K562 (cell line): Measurements from ENCODE around the gene CCDC148. TPM values are rescaled to one million over a fixed set of nuclear protein-coding genes. Genes with fewer than 3 reads are reported as not detected.

Experiments
- AFF4 ChIP-seq: sonication (generic); formaldehyde crosslinking; IDR thresholded peaks from 2 replicates; pipeline ENCODE4 v1.8.0; 2023; ENCODE audit warnings: mild to moderate bottlenecking, missing genetic modification reagents
- CTCFL ChIP-seq: IDR thresholded peaks from 2 replicates; pipeline ENCODE4 v1.6.1; 2011; ENCODE audit warnings: borderline replicate concordance, low read depth, mild to moderate bottlenecking, moderate library complexity, low read length; ENCODE audit not compliant: insufficient read depth, poor library complexity, severe bottlenecking
- ELK3 ChIP-seq: fragments of 450-650 bp; formaldehyde crosslinking; IDR thresholded peaks from 2 replicates; pipeline ENCODE4 v1.4.0; 2020; ENCODE audit warnings: mild to moderate bottlenecking
- HNRNPLL ChIP-seq: fragments of 200-400 bp; formaldehyde crosslinking; IDR thresholded peaks from 2 replicates; pipeline ENCODE4 v1.6.1; 2017; ENCODE audit warnings: low read length, low read depth, mild to moderate bottlenecking; ENCODE audit not compliant: poor library complexity, severe bottlenecking
- IRF1 ChIP-seq: sonication (generic); formaldehyde crosslinking; IDR thresholded peaks from 2 replicates; pipeline ENCODE4 v1.8.0; 2022; ENCODE audit warnings: missing genetic modification reagents, mild to moderate bottlenecking, borderline replicate concordance
- KAT8 ChIP-seq: fragments of 450-650 bp; IDR thresholded peaks from 2 replicates; pipeline ENCODE4 v1.6.1; 2016; ENCODE audit warnings: low read depth, mild to moderate bottlenecking
- MAX ChIP-seq: sonication (generic); formaldehyde crosslinking; IDR thresholded peaks from 2 replicates; pipeline ENCODE4 v1.9.0; 2022; ENCODE audit warnings: mild to moderate bottlenecking, missing genetic modification reagents
- MTA2 ChIP-seq: fragments of 450-650 bp; IDR thresholded peaks from 2 replicates; pipeline ENCODE4 v1.6.1; 2016; ENCODE audit warnings: low read depth
- NCOR1 ChIP-seq: fragments of 450-650 bp; IDR thresholded peaks from 2 replicates; pipeline ENCODE4 v1.6.1; 2016; ENCODE audit warnings: mild to moderate bottlenecking, moderate library complexity
- POLR2A ChIP-seq: fragments of 450-650 bp; conservative IDR thresholded peaks from 2 replicates; pipeline ENCODE4 v1.6.1; 2016
- POLR2H ChIP-seq: IDR thresholded peaks from 2 replicates; pipeline ENCODE4 v1.6.1; 2016; ENCODE audit warnings: missing genetic modification characterization, low read depth, mild to moderate bottlenecking, control low read depth, missing compliant biosample characterization, moderate library complexity
- SP2 ChIP-seq: IDR thresholded peaks from 2 replicates; pipeline ENCODE4 v1.6.1; 2011; ENCODE audit warnings: mild to moderate bottlenecking, low read depth, low read length, moderate library complexity; ENCODE audit not compliant: poor library complexity, severe bottlenecking; ENCODE audit errors: extremely low read depth
- ZBTB17 ChIP-seq: fragments of 450-650 bp; formaldehyde crosslinking; IDR thresholded peaks from 2 replicates; pipeline ENCODE4 v1.4.0; 2020; ENCODE audit warnings: mild to moderate bottlenecking
- ZNF445 ChIP-seq: fragments of 250-450 bp; sonication (Bioruptor Pico); IDR thresholded peaks from 2 replicates; pipeline ENCODE4 v1.4.0; 2020; ENCODE audit warnings: low read depth, mild to moderate bottlenecking, moderate library complexity
- ZNF639 ChIP-seq, 2 experiments: fragments of 200-800 bp in 1 of 2; sonication (Bioruptor generic) in 1 of 2; sonication (generic) in 1 of 2; formaldehyde crosslinking in 1 of 2; IDR thresholded peaks in 1 of 2; conservative IDR thresholded peaks in 1 of 2; 2 replicates each; pipeline versions ENCODE4 v1.5.0 to v1.6.1; 2016 to 2020; ENCODE audit warnings: missing compliant biosample characterization in 1 of 2, missing genetic modification characterization in 1 of 2, missing genetic modification reagents in 1 of 2
- polyA plus RNA-seq, 8 experiments: library from polyadenylated mRNA; depleted of rRNA in 4 of 8; stranded (reverse) in 5 of 8; unstranded in 3 of 8; fragments of >200 nt; fragmentation: Nextera tagmentation in 2 of 8; fragmentation: Illumina TruSeq in 1 of 8; extraction: Ambion mirVana in 2 of 8; extraction: Trizol in 1 of 8; gene quantifications; 2 replicates each; pipeline versions ENCODE4 v1.2.1 to v1.2.3, GENCODE V29; 2011 to 2014; ENCODE audit warnings: inconsistent platforms in 1 of 8, missing spikeins in 1 of 8
- total RNA-seq, 7 experiments: library from RNA; depleted of rRNA in 6 of 7; stranded (reverse); fragments of >200 nt in 6 of 7; fragmentation: Illumina TruSeq in 2 of 7; extraction: Trizol in 2 of 7; gene quantifications; 2 replicates each; pipeline versions ENCODE4 v1.2.1 to v1.2.3, GENCODE V29; 2011 to 2021; ENCODE audit warnings: low replicate concordance in 1 of 7

CCDC148 gene
- total and polyA plus RNA-seq, 9 of the 15 experiments (the other 6 are each of a cell fraction or from before 2014, with no cell fraction given): 0.10 to 1.4 (median 0.65) TPM

- TF ChIP-seq CTCFL (peak; percentile 35), ZBTB17 (CRISPR knock-in tag) (0 out of 2 replicates have a peak, but pooled peaks have one; percentile 23), MTA2 (no peak), HNRNPLL (no peak), ZNF639 (CRISPR knock-in tag; conservative IDR thresholded peaks at IDR 0.05 in 1 of 2, IDR thresholded peaks at IDR 0.05 in 1 of 2) (peak in 1 of 2 experiments; percentile 2; a peak in 1 of 4 replicates), SP2 (no peak), IRF1 (peak; percentile 85; the same call in 1 of the 2 replicates), ZNF445 (CRISPR knock-in tag) (no peak), NCOR1 (0 out of 2 replicates have a peak, but pooled peaks have one; percentile 6), POLR2A (peak; percentile 69), ELK3 (no peak), POLR2H (no peak), MAX (peak; percentile 66; the same call in 1 of the 2 replicates), AFF4 (CRISPR knock-in tag) (peak; percentile 81), KAT8 (no peak)
Measured at GRCh38 chr2:158457092-158457825, 706 bp upstream of the CCDC148 start (continued).
